Endothelial cell (in vitro differentiated cells): ENCODE results near the gene BNC2. TPM values are rescaled to one million over a fixed set of nuclear protein-coding genes. Genes with fewer than 3 reads are reported as not detected.

Experiments used
- DNase-seq: peaks from one replicate; pipeline ENCODE4 v3.0.0; 2021; ENCODE audit warnings: low spot score
- H3K27ac Mint-ChIP-seq: one replicate; pipeline ENCODE4 v1.8.0; 2021; ENCODE audit warnings: mixed read lengths, inconsistent platforms; ENCODE audit not compliant: unreplicated experiment
- H3K27me3 Mint-ChIP-seq: one replicate; pipeline ENCODE4 v1.8.0; 2021; ENCODE audit warnings: mild to moderate bottlenecking, moderate library complexity, mixed read lengths, inconsistent platforms; ENCODE audit not compliant: unreplicated experiment
- H3K36me3 Mint-ChIP-seq: one replicate; pipeline ENCODE4 v1.8.0; 2021; ENCODE audit warnings: mild to moderate bottlenecking, low read depth, mixed read lengths, inconsistent platforms; ENCODE audit not compliant: unreplicated experiment
- H3K4me1 Mint-ChIP-seq: one replicate; pipeline ENCODE4 v1.8.0; 2021; ENCODE audit warnings: mild to moderate bottlenecking, mixed read lengths, inconsistent platforms; ENCODE audit not compliant: unreplicated experiment
- H3K4me3 Mint-ChIP-seq: one replicate; pipeline ENCODE4 v1.8.0; 2021; ENCODE audit warnings: mild to moderate bottlenecking, mixed read lengths, inconsistent platforms; ENCODE audit not compliant: unreplicated experiment
- H3K9me3 Mint-ChIP-seq: one replicate; pipeline ENCODE4 v1.8.0; 2021; ENCODE audit warnings: mixed read lengths, inconsistent platforms; ENCODE audit not compliant: unreplicated experiment
- total RNA-seq: library from RNA; stranded (reverse); fragmentation: NEBNext Ultra II Directional; extraction: Animal tissue kit (Norgen Biotek cat#: 25700); gene quantifications from one replicate; pipeline ENCODE4 v1.2.1, GENCODE V29; 2021; ENCODE audit not compliant: unreplicated experiment
- TF ChIP-seq, protein P1 (sequence below): fragments of 200-600 bp; sonication (generic); IDR thresholded peaks from one replicate; pipeline ENCODE4 v1.5.0; 2021; ENCODE audit warnings: antibody characterized with exemption; ENCODE audit not compliant: unreplicated experiment

BNC2 gene
- total RNA-seq, 1 donor from 2014 or later: 20.1 TPM

DNA sequence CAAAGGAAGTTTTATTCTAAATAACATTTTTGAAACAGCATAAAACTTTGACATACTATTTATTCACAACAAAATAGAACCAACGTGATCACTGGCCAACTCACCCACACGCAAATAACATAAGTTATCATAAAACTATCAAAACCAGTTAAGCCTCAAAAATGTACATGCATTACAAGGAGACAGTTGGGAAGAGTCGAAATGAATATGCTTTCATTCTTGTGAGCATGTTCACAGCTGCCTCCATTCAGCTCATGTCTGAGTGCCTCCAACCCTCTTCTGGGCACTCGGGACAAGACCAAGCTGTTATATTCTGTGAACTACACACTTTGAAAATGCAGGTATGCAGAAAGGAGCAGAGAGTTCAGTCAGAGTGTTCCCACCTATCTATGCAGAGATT lies 284.9 kb downstream of the BNC2 start:
- H3K4me1 Mint-ChIP-seq: no peaks in the 10 kb centered on the region
- no peak overlapping the region for H3K27ac Mint-ChIP-seq
- DNase-seq: no peak

DNA sequence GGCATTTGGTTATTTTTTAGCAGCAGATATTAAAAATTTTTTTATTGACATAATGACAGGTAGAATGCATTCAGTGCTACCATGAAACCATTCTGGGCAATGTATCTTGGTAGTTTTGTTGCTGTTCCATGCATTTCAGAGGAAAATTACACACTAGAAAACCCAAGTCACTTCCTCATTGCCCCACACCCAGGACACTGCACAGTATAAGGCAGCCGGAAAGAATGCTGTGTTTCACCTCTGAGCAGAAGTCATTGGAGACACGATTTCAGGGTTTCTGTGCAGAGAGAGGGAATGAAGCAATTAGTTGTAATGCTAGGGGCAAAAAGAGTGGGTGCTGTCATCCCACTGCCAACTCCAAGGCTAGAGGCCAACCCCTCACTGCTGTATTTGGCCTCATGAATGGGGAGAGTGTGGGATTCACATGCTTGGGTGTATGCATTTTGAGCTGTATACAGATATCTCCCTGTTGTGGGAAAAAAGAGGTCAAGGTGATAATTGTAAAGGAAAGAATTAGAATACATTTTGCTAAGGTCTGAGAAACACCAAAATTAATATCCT lies 290.5 kb downstream of the BNC2 start:
- H3K36me3 Mint-ChIP-seq: no peaks in the 10 kb centered on the region
- no peaks in the 10 kb centered on the region for H3K9me3 Mint-ChIP-seq
- TF ChIP-seq, protein P1, sequence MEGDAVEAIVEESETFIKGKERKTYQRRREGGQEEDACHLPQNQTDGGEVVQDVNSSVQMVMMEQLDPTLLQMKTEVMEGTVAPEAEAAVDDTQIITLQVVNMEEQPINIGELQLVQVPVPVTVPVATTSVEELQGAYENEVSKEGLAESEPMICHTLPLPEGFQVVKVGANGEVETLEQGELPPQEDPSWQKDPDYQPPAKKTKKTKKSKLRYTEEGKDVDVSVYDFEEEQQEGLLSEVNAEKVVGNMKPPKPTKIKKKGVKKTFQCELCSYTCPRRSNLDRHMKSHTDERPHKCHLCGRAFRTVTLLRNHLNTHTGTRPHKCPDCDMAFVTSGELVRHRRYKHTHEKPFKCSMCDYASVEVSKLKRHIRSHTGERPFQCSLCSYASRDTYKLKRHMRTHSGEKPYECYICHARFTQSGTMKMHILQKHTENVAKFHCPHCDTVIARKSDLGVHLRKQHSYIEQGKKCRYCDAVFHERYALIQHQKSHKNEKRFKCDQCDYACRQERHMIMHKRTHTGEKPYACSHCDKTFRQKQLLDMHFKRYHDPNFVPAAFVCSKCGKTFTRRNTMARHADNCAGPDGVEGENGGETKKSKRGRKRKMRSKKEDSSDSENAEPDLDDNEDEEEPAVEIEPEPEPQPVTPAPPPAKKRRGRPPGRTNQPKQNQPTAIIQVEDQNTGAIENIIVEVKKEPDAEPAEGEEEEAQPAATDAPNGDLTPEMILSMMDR: no peak
- no peak overlapping the region for H3K27ac Mint-ChIP-seq
- no peak overlapping the region for H3K4me3 Mint-ChIP-seq
- H3K4me1 Mint-ChIP-seq: no peaks in the 10 kb centered on the region
- no peak for DNase-seq
- H3K27me3 Mint-ChIP-seq: peaks cover 1% of the 10 kb centered on the region

More for the DNA sequence above, 284.9 kb downstream of the BNC2 start:
- Mint-ChIP-seq H3K9me3 (no peaks in the 10 kb centered on the region), H3K36me3 (no peaks in the 10 kb centered on the region), H3K27me3 (peaks cover 1% of the 10 kb centered on the region), H3K4me3 (no peak overlapping the region)
- TF ChIP-seq, protein P1: no peak

DNA sequence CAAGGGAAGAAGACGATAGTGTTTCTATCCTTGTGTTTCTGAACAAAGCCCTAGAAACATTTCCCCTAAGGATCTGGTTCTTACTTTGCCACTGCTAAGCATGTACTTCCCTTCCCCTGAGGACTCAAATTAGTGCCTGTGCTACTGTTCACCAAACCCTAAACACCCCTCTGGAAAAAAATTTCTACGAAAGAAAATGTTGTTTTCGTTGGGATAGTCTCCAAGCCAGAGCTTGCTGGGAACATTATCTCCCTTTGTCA lies 294.6 kb downstream of the BNC2 start:
- Mint-ChIP-seq H3K4me1 (no peaks in the 10 kb centered on the region), H3K27ac (no peak overlapping the region), H3K4me3 (no peak overlapping the region), H3K36me3 (no peaks in the 10 kb centered on the region), H3K9me3 (no peaks in the 10 kb centered on the region), H3K27me3 (no peaks in the 10 kb centered on the region)
- DNase-seq: no peak
- TF ChIP-seq, protein P1: no peak

DNA sequence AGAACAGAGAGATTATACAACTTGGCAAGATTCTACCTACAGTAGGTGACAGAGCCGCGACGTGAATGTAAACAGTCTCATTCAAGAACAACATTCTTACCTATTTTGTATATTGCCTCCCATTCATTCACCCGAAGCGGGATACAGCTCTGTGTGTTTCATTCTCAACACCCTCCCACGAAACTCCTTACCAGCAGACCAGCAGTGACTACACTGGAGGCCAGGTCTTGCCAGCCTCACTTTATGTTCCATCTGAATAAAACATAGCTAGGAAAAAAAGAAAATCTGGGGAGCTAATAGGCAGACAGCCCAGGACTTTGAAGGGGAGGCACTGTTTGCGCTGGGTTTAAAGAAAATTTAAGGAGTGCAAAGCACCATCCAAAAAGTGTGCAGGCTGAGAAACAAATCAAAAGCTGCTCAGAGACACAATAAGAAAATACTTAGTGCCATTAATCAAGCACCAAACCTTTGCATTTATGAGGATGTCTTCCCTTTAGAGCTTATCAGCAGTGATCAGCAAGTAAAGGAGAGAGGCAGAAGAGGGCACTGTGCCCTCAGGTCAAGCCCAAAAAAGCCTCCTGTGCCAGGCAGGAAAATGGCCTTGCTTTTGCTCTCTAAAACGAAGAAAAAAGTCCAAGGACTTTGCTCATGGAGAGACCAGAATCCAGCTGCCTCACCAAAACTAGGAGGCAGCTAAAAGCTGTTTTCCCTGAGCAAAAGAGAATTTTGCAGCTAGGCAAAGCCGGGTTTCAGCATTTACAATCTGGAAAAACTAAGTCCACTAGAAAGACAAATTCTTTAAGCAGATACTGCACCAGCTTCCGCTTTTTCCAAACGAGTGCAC lies 295.1 kb downstream of the BNC2 start:
- Mint-ChIP-seq H3K27ac (no peak overlapping the region), H3K36me3 (no peaks in the 10 kb centered on the region), H3K4me3 (no peak overlapping the region), H3K4me1 (no peaks in the 10 kb centered on the region), H3K9me3 (no peaks in the 10 kb centered on the region), H3K27me3 (no peaks in the 10 kb centered on the region)
- TF ChIP-seq, protein P1: no peak
- no peak for DNase-seq

DNA sequence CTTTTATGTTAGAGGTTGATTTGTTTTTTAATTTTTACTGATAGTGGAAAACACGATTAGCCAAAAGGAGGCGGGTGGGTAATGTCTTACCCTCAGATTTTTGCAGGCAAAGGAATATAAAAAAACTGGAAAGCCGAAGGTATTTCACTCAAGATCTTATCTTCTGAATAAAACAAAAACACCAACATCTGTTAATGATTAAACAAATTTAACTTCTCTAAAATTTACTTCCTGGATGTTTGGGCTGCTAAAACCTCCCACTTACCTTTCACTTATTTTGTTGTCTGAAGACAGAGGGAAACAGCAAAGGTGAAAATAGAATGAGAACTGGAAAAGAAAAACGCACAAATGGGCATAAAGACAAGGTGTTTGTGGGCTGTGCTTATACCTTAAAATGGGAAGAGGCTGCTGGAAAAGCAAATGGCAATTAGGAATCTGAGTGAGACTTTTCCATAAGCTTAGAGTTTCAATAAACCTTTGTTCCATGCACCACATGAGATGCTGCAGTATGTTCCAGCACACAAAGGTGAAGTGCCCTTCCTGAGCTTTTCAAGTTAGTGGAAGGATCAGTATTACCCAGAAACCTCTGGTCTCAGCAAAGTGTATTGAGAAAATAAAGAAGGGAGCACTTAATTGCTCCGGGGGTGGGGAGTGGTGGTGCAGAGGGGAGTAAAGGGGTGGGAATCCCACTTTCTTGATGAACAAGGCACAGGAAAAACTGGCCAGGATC lies 298.3 kb downstream of the BNC2 start:
- Mint-ChIP-seq H3K27me3 (no peaks in the 10 kb centered on the region), H3K4me3 (no peak overlapping the region), H3K36me3 (no peaks in the 10 kb centered on the region), H3K9me3 (no peaks in the 10 kb centered on the region), H3K27ac (no peak overlapping the region), H3K4me1 (no peaks in the 10 kb centered on the region)
- TF ChIP-seq, protein P1: no peak
- no peak for DNase-seq
